GM21423 (cell line): ENCODE measurements around the gene NKPD1.

ENCODE experiments used
- ATAC-seq: cut with Tn5 transposase; IDR thresholded peaks from one replicate; pipeline ENCODE4 v1.9.1; 2021; ENCODE audit warnings: mild to moderate bottlenecking, moderate library complexity; ENCODE audit not compliant: unreplicated experiment

Gene NKPD1

DNA sequence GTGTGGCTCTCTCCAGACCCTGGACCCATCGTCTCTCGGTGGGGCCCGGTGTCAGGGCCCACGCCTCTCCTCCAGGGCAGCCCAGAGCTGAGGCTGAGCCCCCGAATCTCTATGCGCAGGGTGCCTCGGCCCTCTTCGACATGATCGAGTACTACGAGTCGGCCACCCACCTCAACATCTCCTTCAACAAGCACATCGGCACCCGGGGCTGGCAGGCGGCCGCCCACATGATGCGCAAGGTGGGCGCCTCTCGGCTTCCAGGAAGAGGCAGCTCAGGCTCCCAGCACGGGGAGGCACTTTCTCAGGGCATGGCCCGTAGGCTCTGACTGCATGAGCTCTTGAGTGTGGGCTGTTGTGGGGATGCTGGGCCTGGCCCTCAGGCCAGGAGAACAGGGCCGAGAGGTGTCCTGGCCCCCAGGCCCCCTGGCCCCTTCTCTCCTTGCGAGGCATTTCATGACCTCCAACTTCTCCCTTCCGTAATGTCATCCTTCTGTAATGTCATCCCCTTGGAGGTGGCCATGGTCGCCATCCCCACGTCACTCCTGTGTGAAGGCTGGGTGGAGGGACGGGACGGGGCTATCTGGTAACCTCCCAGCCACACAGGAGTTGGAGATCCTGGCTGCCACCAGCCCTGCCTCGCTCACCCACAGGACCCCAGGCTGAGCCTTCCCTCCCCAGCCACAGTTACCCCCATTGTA is 19.4 kb downstream of the NKPD1 start:
- ATAC-seq = no peak

DNA sequence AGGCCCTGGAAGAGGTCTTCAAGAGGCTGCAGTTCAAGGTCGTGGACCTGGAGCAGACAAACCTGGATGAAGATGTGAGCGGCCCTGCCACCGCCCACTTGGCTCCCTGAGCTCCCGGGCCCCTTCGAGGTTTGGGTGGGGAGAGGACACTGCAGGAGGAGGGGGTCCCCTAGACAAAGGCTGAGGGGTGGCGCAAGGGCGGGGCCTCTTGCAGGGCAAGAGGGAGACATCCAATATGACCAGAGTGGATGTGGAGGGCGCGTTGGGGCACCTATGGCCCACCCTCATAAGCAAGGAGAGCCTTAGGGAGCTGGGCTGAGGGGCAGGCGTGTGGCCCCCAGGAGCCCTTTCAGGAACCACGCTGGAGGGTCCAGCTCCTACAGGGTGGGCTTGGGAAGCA is 20.2 kb downstream of the NKPD1 start:
- ATAC-seq = no peak

DNA sequence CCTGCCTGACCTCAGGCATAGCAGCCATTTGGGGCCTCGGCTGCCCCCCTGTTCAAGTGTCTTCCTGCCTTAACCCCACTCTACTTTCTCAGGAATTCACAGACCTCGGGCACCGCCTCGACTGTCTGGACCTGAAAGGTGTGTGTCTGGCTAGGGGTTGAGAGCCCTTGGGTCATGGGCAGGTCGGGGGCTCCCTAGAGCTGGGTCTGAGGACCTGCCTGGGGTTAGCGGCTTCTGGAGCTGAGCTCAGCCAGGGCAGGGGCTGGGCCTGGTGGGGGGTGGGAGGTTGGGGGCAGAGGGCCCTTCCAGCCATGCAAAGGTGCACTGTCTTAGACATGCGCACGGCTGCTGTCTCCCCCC is 20.7 kb downstream of the NKPD1 start:
- no peak for ATAC-seq

DNA sequence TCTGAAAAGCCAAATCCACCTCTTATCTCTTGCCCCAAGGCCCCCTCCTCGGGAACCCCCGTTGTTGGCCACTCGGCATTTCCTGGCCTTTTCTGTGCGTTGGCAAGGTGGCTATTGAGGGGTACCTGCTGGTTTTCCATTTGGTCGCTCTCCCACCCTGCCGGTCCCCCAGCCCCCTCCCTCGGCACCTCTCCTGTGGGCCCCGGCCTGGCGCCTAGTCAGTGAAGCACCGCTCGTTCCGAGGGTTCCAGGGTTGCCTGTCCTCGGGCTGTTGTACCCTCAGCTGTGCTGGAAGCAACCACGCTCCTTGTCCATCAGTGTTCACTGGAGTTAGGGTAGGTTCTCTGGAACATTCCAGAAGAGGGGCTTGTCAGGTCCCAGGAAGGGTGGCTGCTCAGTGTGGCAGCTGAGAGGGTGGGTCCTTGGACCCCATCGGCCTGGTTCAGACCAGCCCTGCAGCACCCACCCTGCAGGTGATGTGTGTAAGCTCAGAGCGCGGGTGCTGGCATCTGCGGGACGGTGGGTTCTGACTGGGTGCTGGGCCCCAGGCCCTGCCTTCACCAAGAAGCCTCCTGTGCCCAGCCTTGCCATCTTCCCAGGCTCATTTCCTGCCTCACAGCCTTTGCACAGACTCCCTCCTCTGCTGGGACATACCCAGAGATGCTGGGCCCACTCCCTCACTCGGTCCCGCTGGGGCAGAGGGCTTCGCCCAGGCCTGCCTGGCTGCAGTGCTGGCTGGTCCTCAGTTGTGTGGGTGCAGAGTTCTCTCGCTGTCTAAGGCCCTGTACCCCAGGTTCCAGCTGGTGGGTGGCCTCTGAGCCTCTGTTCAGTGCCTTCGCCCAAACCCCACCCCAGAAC is 21.3 kb downstream of the NKPD1 start:
- no peak for ATAC-seq

DNA sequence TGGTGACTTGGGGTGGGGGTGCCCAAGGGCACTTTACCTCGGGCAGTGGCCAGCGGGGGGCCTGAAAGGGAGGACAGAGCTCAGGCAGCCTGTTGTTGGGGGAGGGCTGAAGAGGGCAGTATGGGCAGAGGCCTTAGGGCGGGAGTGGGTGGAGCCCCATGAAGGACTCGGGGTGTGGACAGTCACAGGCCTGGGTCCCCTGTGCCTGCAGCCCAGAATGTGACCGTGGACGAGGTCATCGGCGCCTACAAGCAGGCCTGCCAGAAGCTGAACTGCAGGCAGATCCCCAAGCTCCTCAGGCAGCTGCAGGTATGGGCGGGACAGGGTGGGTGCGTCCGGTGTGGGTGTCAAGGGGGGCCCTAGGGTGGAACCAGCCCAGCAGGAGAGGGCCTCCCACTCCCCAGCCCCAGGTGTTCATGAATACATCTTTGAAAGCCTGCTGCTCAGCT is 22.5 kb downstream of the NKPD1 start:
- no peak for ATAC-seq

DNA sequence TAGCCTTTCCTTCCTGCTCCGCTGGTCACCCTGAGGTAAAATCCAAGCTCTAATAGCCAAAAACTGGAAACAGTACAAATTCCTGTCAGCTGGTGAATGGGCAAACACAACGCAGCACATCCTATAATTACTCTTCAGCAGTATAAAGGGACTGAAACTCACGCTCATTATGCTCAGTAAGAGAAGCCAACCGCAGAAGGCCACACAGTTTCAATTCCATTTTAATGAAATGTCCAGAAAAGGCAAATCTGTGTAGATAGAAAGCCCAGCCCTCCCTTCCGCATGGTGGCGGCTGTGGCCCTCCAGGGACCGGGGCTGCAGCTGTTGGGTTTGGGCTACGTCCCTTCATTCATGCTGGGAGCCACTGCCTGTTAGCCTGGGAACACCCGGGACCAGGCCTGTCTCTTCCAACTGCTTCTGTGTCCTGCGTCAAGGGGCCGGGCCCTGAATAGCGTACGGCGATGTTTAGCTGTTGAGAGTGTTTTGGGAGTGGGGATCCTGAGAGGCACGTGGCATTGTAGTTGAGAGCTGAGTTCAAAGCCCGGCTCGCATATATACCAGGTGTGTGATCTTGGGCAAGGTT is 23.5 kb downstream of the NKPD1 start:
- ATAC-seq = no peak

DNA sequence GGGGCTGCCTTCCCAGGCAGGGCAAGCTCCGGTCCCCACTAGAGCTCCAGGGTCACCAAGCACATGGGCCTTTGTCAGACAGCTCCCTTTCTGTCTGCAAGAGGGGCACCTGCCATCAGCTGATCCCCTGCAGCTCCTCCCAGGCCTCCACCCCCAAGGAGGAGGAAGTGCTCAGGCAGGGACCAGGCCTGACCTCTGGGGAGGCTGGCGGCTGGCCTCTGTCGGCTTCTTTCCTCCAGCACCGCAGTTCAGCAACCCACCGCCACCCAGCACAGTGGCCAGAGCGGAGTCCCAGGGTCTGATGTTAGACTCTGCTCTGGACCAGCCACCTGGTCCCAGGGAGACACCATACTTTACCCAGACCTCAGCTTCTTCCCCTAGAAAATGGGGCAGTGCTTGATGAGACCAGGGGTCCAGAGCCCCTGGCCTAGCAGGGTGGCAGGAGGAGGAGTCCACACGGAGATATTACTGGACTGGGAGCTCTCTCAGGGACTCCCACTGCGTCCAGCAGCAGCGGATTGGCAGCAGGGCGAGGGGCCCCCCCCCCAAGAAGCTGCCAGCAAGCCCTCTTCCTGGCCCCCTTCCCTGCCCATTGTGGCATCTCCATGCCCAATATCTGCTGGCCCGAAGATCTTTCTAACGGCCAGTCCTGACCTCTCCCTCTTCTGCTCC is 24.1 kb downstream of the NKPD1 start:
- ATAC-seq = no peak

DNA sequence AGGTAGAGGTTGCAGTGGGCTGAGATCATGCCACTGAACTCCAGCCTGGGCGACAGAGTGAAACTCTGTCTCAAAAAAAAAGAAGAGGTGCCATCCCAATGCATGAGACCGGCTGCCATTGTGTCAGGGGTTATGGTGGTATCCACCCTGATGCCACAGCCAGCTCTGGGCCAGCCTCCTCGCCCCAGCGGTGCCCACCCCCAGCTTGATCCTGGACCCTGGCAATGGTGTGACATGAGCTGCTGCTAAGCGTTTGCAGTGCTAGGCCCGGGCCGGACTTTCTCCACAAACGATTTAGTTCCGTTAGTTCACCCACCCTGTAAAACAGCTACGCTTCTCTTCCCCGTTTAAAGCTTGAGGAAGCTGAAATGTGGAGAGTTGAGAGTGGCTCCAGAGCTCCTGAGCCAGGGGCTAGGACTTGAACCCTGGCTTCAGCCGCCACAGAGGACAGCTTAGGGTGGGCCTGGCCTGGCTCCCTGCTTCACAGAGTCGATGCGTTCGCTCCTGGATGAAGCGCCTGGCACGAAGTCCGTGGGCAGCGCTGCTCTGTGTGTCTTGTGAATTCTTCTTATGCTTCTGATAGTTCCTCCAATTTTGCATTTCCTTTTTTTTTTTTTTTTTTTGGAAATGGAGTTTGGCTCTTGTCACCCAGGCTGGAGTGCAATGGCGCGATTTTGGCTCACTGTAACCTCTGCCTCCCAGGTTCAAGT is 25.5 kb downstream of the NKPD1 start:
- ATAC-seq = no peak

DNA sequence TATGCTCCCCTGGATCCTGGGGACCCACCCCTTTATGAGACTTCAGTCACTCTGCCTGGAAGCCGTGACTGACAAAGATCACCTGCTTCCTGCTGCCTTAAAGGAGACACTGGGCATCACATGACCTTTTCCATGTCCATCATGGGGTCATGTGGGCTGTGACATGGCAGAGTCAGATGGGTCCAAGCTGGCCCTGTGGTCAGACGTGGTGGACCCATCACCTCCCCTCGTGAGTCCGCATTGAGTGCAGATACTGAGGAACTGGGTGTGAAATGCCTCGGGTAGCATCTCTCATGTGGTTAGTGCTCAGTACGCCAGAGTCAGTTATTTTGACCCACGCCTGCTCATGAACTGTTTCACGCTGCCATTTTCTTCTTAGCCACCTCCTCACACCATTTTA is 27.1 kb downstream of the NKPD1 start:
- no peak for ATAC-seq

DNA sequence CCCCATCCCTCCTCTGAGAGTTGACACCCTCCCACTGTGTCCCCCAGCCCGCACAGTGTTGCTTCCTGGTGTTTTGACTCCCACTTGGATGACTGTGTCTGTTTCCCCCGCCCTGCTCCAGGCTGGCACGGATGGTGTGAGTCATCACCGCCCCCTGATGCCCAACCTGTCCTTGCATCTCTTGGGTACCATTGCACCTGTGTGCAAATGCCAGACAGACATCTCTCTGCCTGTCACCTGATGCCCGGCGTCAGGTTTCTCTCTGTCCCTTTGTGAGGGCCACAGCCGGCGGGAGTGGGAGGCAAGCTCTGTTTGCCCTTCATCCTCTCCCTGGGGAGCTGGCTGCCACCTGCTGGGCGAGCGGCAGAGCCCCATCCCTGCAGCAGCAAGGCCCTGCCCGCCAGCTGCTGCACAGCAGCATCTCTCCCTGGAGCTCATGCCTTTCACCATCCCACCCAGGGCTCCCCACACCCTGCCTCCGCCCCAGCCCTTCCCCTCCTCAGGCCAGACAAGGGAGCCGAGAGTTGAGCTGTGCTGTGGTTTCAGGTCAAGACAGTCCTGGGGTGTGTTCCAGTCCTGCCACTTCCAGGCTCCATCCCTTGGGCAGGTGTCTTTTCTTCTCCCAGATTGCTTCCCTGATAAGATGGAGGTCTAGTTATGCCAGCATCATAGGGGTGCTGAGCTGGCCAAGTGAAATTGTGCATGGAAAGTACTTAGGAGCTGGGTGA is 29.7 kb downstream of the NKPD1 start:
- ATAC-seq = no peak

DNA sequence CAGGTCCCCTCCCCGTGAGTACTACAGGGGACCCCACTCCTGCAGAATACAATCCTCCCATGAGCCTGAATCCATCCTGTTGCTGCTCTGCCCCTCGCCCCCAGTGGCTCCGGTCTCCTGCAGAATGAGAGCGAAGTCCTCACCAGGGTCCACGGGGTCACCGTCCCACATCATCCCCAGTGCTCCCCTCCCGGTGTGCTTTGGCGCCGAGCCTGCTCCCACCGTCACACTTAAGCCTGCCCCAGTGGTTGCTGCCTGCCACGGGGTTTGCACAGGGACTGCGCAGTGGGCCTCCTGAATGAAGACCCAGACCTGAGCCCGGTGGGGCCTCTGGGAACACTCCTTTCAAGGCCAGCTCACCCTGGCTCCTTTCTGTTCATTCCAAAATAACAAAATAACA is 30.5 kb downstream of the NKPD1 start:
- ATAC-seq = no peak

DNA sequence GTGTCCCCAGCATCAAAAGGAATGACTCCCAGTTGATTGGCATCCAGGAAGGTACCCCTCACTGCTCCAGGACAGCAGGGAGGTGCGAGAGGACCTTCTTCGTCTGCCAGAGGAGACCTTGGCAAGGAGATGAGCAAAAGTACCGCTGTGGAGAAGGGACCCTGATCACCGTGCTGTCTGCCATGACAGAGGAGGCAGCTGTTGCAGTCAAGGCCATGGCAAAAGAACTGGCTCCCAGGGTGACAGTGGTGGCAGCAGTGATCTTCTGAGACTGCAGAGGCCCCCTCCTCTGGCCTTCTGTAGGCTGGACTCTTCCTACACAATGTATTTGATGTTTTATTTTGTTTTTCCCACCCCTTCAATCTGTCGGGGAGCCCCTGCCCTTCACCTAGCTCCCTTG is 32.0 kb downstream of the NKPD1 start:
- no peak for ATAC-seq

DNA sequence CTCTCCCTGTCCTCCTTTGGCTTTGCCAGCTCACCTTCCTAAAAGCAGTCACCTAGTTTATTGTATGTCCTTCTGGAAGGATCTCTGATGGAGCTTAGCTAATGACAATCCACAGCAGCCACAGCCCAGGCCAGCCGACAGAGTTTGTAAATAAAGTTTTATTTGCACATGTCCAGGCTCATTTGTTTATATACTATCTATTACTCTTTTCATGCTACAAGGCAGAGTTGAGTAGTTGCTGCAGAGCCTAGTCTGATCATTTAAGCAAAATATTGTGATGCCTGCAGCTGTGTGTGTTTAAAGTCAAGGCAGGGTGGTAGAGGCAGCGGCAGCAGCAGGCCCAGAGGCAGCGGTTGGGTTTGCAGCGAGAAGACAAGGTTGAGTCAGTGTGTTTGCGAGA is 32.6 kb downstream of the NKPD1 start:
- no peak for ATAC-seq

DNA sequence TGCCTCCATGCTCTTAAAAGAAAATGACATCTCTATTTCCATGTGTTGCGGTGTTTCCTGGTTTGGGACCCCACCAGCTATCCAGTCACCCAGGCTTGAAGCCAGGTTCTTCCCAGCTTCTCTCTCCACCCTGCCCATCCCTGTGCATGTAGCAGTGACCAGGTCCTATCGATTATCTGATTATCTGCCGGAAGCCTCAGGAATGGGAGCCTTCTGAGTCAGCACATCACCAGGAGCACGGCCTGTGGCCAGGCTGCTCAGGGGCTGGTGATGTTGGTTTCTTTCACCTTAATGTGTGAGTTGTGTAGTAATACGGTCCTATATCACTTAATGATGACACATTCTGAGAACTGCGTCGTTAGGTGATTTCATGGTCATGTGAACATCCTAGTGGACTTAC is 34.1 kb downstream of the NKPD1 start:
- ATAC-seq = no peak

DNA sequence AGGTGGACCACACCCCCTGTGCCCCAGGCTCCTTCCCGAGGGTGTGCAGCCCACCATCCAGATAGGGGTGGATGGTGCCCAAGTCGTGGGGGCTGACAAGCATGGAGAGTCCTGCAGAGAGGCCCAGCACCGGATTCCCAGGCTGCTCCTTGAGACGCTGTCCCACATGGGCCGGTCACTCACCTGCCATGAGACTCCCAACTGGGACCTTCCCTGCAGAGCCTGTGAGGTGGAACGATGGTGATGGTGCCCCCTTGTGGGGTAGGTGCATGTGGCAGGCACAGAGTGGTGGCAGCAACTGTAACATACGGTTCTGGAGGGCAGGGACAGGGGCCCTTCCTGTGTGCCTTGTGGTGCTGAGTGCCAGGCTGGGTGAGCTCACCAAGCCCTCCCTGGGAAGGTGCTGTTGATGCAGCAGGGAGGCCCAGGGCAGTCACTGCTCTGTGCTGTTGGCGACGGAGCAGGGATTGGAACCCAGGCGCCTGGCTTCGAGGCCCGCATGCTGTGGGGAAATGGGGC is 34.7 kb downstream of the NKPD1 start:
- no peak for ATAC-seq

DNA sequence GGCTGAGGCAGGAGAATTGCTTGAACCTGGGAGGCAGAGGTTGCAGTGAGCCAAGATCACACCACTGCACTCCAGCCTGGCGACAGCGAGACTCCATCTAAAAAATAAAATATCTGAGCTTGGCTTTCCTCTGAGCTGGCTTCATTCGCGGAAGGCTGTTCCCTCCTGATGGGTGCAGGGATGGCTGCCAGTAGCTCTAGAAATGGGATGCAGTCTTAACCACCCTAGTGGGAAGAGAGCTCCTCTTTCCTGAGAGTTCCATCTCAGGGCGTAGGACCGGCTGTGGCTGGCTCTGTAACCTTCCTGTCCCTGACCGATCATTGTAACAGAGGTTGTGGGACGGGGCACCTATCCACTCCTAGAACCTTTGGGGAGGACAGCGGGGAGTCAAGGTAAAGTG is 35.4 kb downstream of the NKPD1 start:
- ATAC-seq = no peak

DNA sequence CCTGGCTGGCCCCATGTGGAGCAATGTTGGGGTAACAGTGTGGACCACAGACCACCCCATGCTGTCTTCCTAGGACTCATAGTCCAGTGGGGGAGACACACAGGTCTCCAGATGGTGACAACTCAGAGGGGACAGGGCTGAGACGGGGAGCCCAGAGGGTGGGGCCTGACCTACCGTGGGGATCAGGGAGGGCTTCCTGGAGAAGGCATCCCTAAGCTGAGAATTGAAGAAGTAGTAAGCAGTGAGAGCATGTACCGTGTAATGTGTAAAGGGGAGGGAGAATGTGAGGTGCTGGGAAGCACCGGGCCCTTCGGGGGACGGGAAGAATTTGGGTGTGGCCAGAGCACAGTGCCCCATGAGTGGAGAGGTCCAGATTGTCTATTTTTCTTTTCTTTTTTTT is 36.8 kb downstream of the NKPD1 start:
- no peak for ATAC-seq

DNA sequence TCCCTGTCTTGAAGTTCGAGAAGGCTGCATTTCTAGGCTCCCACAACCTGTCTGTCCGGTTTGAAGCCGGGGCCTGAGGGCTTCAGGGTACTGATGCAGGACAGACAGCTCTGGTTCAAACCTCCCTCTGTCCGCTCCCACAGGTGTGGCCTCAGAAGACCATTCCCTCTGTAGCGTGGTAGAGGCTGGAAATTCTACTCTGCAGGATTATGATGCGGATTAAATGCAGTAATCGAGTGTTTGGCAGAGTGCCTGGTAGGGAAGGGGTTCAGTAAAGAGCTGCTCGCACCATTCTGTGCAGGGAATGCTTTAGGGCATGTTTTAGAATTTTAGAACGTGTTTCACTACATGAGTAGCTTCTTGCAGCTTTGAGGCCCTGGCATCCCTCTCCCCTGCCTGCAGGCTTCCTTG is 37.3 kb downstream of the NKPD1 start:
- no peak for ATAC-seq

DNA sequence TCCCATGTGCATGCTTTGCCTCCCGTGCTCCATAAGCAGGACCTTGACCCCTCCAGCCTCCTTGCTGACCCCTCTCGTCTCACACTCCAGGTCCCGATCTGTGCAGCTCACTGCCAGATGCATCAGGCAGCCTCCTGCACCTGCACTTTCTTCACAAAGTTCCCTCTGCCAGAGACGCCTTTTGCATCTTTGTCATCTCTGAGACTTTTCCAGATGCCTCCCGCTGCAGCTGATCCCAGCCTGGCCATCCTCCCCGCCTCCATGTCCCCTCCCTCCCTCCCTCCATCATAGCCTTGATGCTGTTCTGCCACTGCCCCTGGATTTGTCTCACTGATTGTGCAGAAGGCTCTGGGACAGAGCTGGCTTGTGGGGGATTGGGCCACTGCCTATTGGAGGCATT is 38.0 kb downstream of the NKPD1 start:
- ATAC-seq = no peak

DNA sequence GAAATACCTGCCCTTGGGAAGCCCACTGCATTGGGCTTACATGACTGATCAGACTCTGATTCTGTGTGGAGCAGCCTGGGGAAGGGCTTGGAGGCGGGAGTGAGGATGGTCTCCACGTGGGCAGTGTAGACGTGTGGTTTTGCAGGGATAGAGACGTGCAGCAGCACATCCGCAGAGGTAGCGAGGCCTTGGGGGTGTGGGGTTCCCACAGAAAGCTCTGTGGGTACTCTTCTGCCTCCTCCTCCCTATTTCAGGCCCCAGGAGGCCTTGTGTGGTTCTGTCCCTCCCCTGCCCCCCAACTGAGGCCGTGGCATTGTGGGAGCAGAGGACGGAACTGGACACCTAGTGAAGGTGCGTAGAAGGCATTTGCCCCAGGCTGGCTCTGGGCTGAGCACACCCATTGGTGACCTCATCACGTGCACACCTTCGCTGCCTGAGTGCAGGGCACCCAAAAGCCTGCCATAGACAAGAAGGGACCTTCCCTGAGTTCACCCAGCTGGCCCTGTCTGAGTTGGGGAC is 38.9 kb downstream of the NKPD1 start:
- no peak for ATAC-seq
